BLaER1 (cell line): ENCODE measurements around the gene STX18.

Experiments used
- H3K27ac ChIP-seq: shearing (Covaris generic); formaldehyde crosslinking; 2 replicates; pipeline ENCODE4 v1.8.1; 2022
- H3K27me3 ChIP-seq: shearing (Covaris generic); formaldehyde crosslinking; 2 replicates; pipeline ENCODE4 v1.8.1; 2022
- H3K36me3 ChIP-seq: shearing (Covaris generic); formaldehyde crosslinking; 2 replicates; pipeline ENCODE4 v1.8.1; 2022
- H3K4me1 ChIP-seq: shearing (Covaris generic); formaldehyde crosslinking; 2 replicates; pipeline ENCODE4 v1.8.1; 2022
- H3K4me2 ChIP-seq: shearing (Covaris generic); formaldehyde crosslinking; 2 replicates; pipeline ENCODE4 v1.8.1; 2022
- H3K4me3 ChIP-seq: shearing (Covaris generic); formaldehyde crosslinking; 2 replicates; pipeline ENCODE4 v1.8.1; 2022
- H3K9ac ChIP-seq: shearing (Covaris generic); formaldehyde crosslinking; 2 replicates; pipeline ENCODE4 v1.8.1; 2022
- H3K9me3 ChIP-seq: shearing (Covaris generic); formaldehyde crosslinking; 2 replicates; pipeline ENCODE4 v1.8.1; 2022
- H4K20me1 ChIP-seq: shearing (Covaris generic); formaldehyde crosslinking; 2 replicates; pipeline ENCODE4 v1.8.1; 2022
- Cebpa-rat ChIP-seq: shearing (Covaris generic); IDR thresholded peaks from 2 replicates; pipeline ENCODE4 v1.8.1; 2022

Gene STX18

GRCh38 chr4:4457803-4458553 is 83.9 kb downstream of the STX18 start:
- no peaks in the 10 kb centered on the region for H4K20me1 ChIP-seq
- H3K4me2 ChIP-seq, result no peak overlapping the region
- no peaks in the 10 kb centered on the region for H3K9me3 ChIP-seq
- H3K36me3 ChIP-seq, result peaks cover 82% of the 10 kb centered on the region
- H3K9ac ChIP-seq, result no peak overlapping the region
- no peaks in the 10 kb centered on the region for H3K4me1 ChIP-seq
- no peak overlapping the region for H3K27ac ChIP-seq
- no peak overlapping the region for H3K4me3 ChIP-seq
- H3K27me3 ChIP-seq, result no peaks in the 10 kb centered on the region
- TF ChIP-seq Cebpa-rat, result no peak

DNA sequence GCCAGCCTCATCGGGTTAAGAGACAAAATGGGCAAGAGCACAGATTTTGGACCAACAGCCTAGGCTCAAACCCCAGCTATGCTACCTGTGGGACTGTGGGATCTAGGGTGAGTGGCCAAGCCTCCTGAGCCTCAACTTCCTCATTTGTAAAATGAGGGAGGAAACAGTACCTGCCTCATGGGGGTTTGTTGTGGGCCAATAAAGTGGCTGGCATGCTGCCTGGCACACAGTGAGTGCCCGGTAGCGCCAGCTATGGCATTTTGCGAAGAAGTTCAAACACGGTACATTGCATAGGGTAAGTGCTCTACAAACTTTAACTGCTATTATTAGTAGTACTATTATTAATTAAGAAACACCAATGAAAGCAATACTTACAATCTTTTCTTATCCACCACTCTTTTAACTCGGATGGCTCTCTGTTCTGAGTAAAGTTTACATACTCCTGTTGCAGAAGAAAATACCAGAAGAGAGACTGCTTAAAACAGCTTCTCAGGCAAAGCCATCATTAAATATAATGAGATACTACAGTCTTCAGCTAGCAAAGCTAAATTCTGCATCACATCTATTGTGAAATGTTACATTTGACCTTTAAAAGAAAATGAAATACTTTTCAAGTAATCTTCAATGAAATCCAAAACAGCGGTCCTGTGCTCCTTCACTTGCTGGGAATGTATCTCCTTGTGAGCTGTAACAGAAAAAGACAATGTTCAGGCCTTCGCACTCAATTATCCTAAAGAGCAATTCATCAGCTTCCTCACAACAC is 84.9 kb downstream of the STX18 start:
- no peak for TF ChIP-seq Cebpa-rat
- peaks cover 92% of the 10 kb centered on the region for H3K36me3 ChIP-seq
- no peak overlapping the region for H3K4me3 ChIP-seq
- no peak overlapping the region for H3K9ac ChIP-seq
- H3K9me3 ChIP-seq, result no peaks in the 10 kb centered on the region
- no peak overlapping the region for H3K4me2 ChIP-seq
- H4K20me1 ChIP-seq, result no peaks in the 10 kb centered on the region
- no peaks in the 10 kb centered on the region for H3K27me3 ChIP-seq
- H3K4me1 ChIP-seq, result no peaks in the 10 kb centered on the region
- H3K27ac ChIP-seq, result no peak overlapping the region

GRCh38 chr4:4456351-4456750 is 85.5 kb downstream of the STX18 start:
- Histone ChIP-seq H3K36me3 (peaks cover 88% of the 10 kb centered on the region), H3K27me3 (no peaks in the 10 kb centered on the region), H3K4me1 (no peaks in the 10 kb centered on the region), H3K27ac (no peak overlapping the region), H3K4me2 (no peak overlapping the region), H4K20me1 (no peaks in the 10 kb centered on the region), H3K9me3 (no peaks in the 10 kb centered on the region), H3K4me3 (no peak overlapping the region), H3K9ac (no peak overlapping the region)
- no peak for TF ChIP-seq Cebpa-rat

- no peaks in the 10 kb centered on the region for H4K20me1 ChIP-seq
- H3K4me3 ChIP-seq, result no peak overlapping the region
- no peak overlapping the region for H3K9ac ChIP-seq
- no peak for TF ChIP-seq Cebpa-rat
- H3K4me2 ChIP-seq, result no peak overlapping the region
- H3K36me3 ChIP-seq, result peaks cover 82% of the 10 kb centered on the region
- peaks cover 7% of the 10 kb centered on the region for H3K4me1 ChIP-seq
- H3K9me3 ChIP-seq, result no peaks in the 10 kb centered on the region
- H3K27ac ChIP-seq, result no peak overlapping the region
- H3K27me3 ChIP-seq, result no peaks in the 10 kb centered on the region
These were observed 86.5 kb downstream of the STX18 start for GRCh38 chr4:4455210-4455865.

DNA sequence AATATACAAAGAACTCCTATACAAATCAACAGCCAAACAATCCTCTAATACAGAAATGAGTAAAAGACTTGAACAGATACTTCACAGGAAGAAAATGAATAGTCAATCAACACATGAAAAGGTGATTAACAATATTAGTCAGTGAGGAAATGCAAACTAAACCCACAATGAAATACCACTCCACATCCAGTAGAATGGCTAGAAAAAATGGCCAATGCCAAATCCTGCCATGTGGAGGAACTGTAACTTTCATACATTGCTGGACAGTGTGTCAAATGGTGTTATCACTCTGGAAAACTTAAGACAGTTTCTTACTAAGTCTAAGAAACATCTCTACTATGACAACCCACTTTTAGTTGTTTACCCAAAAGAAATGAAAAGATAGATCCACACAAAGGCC is 95.4 kb downstream of the STX18 start:
- Histone ChIP-seq H3K36me3 (peaks cover 24% of the 10 kb centered on the region; the same call in 1 of the 2 replicates), H3K9me3 (no peaks in the 10 kb centered on the region), H3K27ac (no peak overlapping the region), H3K27me3 (no peaks in the 10 kb centered on the region), H3K4me1 (peaks cover 11% of the 10 kb centered on the region), H3K9ac (no peak overlapping the region), H4K20me1 (no peaks in the 10 kb centered on the region), H3K4me3 (no peak overlapping the region), H3K4me2 (no peak overlapping the region)
- no peak for TF ChIP-seq Cebpa-rat

DNA sequence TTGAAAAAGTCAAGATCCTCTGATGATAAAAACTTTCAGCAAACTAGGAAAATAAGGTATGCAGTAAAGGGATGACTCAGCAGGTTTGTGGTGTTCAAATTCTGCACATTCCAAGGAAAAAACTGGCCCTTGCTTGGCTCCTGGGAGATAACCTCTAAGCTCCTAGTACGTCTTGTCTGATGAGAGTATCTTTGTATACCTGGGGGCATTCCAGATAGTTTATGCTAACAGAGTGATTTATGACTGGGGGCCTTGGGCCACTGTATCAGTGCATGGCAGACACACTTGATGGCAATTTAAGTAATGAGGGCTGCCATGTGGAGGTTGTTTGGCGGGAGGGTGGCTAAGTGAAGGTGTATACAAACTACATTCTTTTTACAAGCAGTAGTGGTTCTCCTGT is 98.0 kb downstream of the STX18 start:
- TF ChIP-seq Cebpa-rat, result no peak
- Histone ChIP-seq H3K4me3 (no peak overlapping the region), H4K20me1 (no peaks in the 10 kb centered on the region), H3K4me2 (no peak overlapping the region), H3K36me3 (peaks cover 21% of the 10 kb centered on the region), H3K9ac (no peak overlapping the region), H3K27ac (no peak overlapping the region), H3K27me3 (no peaks in the 10 kb centered on the region), H3K4me1 (no peaks in the 10 kb centered on the region), H3K9me3 (no peaks in the 10 kb centered on the region)

DNA sequence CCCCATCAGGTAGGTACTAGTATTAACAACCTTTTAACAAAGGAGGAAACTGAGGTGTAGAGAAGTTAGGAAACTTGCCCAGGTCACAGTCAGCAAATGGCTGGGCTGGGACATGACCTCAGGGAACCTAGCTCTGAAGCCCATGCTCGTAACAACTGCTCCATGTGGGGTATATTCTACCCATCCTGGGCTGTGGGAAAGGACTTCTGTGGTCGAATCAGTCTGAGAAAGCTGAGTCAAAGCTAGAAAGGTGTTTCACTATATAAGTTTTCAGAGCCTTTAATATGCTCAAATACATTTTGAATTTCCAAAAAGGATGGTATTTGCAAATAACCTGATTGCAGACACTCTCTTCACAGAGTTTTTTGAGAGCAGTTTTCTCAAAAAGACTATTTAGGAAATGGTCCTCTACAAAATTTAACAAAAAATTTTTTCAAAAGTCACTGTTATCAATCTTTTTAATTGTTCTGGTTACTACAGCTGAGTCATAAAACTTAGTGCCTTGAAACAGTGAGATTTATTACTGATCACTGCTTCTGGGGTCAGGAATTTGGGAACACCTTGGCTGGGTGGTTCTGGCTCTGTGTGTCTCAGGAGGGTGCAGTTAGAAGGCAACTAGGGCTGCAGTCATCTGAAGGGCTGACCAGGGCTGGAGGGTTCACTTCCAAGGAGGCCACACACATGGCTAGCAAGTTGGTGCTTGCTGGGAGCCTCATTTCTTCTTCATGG is 101.4 kb downstream of the STX18 start:
- Histone ChIP-seq H3K27ac (no peak overlapping the region), H3K4me2 (no peak overlapping the region), H3K27me3 (no peaks in the 10 kb centered on the region), H3K36me3 (peaks cover 37% of the 10 kb centered on the region), H3K4me1 (no peaks in the 10 kb centered on the region), H3K4me3 (no peak overlapping the region), H3K9me3 (no peaks in the 10 kb centered on the region), H4K20me1 (no peaks in the 10 kb centered on the region), H3K9ac (no peak overlapping the region)
- no peak for TF ChIP-seq Cebpa-rat

GRCh38 chr4:4439782-4440181 is 102.1 kb downstream of the STX18 start:
- no peaks in the 10 kb centered on the region for H4K20me1 ChIP-seq

DNA sequence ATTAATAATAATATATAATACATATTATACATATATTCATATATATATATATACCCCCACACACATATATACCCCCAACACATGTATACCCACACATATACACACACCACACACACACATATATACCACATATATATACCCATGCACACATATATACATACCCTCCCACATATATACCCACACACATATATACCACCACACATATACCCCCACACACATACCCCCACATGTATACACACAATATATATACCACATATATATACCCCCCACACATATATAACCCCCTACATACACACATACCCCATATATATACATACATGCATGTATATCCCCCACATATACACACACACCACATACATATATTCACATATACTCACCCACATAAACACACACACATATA is 103.0 kb downstream of the STX18 start:
- Histone ChIP-seq H3K4me2 (no peak overlapping the region), H3K4me3 (no peak overlapping the region), H3K4me1 (no peaks in the 10 kb centered on the region), H3K36me3 (peaks cover 33% of the 10 kb centered on the region), H3K9me3 (no peaks in the 10 kb centered on the region), H4K20me1 (no peaks in the 10 kb centered on the region), H3K27ac (no peak overlapping the region), H3K27me3 (no peaks in the 10 kb centered on the region), H3K9ac (no peak overlapping the region)
- no peak for TF ChIP-seq Cebpa-rat

More at GRCh38 chr4:4439782-4440181, 102.1 kb downstream of the STX18 start:
- Histone ChIP-seq H3K4me1 (no peaks in the 10 kb centered on the region), H3K9me3 (no peaks in the 10 kb centered on the region), H3K4me3 (no peak overlapping the region), H3K4me2 (no peak overlapping the region), H3K36me3 (peaks cover 37% of the 10 kb centered on the region), H3K27ac (no peak overlapping the region), H3K27me3 (no peaks in the 10 kb centered on the region), H3K9ac (no peak overlapping the region)
- TF ChIP-seq Cebpa-rat, result no peak
